Measurements from ENCODE around the gene INTS13. TPM values are rescaled to one million over a fixed set of nuclear protein-coding genes. Genes with fewer than 3 reads are reported as not detected.

Gene INTS13
- total and polyA plus RNA-seq, 2 of the 4 experiments (the other 2 are of a cell fraction) = 9.9 to 31.9 TPM

DNA sequence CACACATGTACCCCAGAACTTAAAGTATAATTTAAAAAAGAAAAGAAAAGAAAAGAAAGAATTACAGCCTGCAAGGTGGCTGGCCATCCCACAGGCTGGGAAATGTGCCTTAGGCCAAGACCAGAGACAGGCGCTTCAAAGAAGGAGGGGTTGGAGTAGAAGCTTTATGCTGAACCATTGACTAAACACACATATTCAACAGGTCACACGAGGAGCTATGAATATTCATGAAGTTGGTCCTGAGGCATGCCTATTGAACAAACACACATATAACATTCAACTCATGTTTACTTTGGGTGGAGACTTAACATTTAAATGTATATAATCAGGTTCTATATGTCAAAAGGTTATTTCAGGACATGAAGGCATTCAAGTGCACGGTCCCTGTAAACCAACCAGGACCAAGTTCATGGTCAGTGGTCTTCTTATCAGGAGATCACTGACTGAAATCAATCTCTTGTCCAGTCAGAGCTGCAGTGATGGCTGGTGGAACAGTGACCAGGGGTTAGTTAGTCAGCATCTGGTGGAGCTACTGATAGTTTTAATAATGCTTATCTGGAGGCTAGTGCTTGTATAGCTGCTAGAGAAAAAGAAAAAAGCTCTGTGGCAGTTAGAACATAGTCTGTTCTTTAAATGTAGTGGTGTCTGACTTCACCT lies 69.2 kb downstream of the INTS13 start:
- ATAC-seq (ENCODE audit: low read depth) = no peak
- H3K4ac ChIP-seq (ENCODE audit: low read depth, low read length) = no peak overlapping the region
- no peak for DNase-seq
- no TSS peak for BruUV-seq (replicated peaks)
- no peak overlapping the region for H4K5ac ChIP-seq (ENCODE audit: low read depth, low read length)
- H3K56ac ChIP-seq (ENCODE audit: extremely low read depth, insufficient read depth, low read length) = no peak overlapping the region
- H3K9ac ChIP-seq (ENCODE audit: low read depth, low read length) = no peak overlapping the region
- no peak overlapping the region for H2BK15ac ChIP-seq (ENCODE audit: low read depth, low read length)
- no peak overlapping the region for H4K91ac ChIP-seq (ENCODE audit: insufficient read depth, low read depth, low read length)
- WGBS, 2 experiments (ENCODE audit: extremely low coverage in 2 of 2, insufficient read length in 1 of 2) = no CpG with 5 or more reads among the region's 3 CpGs
- H2BK20ac ChIP-seq (ENCODE audit: low read depth, low read length) = no peak overlapping the region
- no peak overlapping the region for H2BK120ac ChIP-seq (ENCODE audit: low read depth, low read length)
- dilution Hi-C loops (cut with HindIII; ENCODE audit: low sequenced_read_pairs, unreplicated experiment) = no loop called here
- ChIA-PET POLR2A (ENCODE audit: unreplicated experiment) (interaction anchor here (0.5 kb wide), 1 partner anchor 738 kb away, joined by 4 read pairs; no protein-coding TSS in a partner anchor), CTCF (no interaction called here)
- H2BK5ac ChIP-seq (ENCODE audit: low read depth, low read length, poor library complexity, severe bottlenecking) = no peak overlapping the region
- intact Hi-C loops (cut with micrococcal nuclease) = no loop called here
- H3K9me3 ChIP-seq (ENCODE audit: control insufficient read depth, insufficient read depth, low read length) = no peaks in the 10 kb centered on the region
- no peaks in the 10 kb centered on the region for H3K79me1 ChIP-seq (ENCODE audit: low read depth in 1 of 2, low read length in 2 of 2)
- H3K18ac ChIP-seq (ENCODE audit: low read depth, low read length) = no peak overlapping the region
- H3K4me3 ChIP-seq (ENCODE audit: insufficient read depth, low read depth, low read length) = no peak overlapping the region
- H4K8ac ChIP-seq (ENCODE audit: low read depth in 2 of 2, low read length in 2 of 2) = no peak overlapping the region
- TF ChIP-seq POLR2A (IDR thresholded peaks at IDR 0.05; ENCODE audit: low read depth, low read length) (no peak), FOS (IDR thresholded peaks at IDR 0.05; ENCODE audit: low read depth, low read length) (no peak), CHD1 (IDR thresholded peaks at IDR 0.05; ENCODE audit: low read depth, low read length) (no peak), CEBPB (IDR thresholded peaks at IDR 0.05; ENCODE audit: low read depth, low read length) (no peak), RCOR1 (IDR thresholded peaks at IDR 0.05; ENCODE audit: insufficient replicate concordance, low read length) (no peak), RAD21 (IDR thresholded peaks at IDR 0.05; ENCODE audit: low read length) (no peak), BHLHE40 (IDR thresholded peaks at IDR 0.05; ENCODE audit: low read depth, low read length) (no peak)
- TF ChIP-seq, protein P1, sequence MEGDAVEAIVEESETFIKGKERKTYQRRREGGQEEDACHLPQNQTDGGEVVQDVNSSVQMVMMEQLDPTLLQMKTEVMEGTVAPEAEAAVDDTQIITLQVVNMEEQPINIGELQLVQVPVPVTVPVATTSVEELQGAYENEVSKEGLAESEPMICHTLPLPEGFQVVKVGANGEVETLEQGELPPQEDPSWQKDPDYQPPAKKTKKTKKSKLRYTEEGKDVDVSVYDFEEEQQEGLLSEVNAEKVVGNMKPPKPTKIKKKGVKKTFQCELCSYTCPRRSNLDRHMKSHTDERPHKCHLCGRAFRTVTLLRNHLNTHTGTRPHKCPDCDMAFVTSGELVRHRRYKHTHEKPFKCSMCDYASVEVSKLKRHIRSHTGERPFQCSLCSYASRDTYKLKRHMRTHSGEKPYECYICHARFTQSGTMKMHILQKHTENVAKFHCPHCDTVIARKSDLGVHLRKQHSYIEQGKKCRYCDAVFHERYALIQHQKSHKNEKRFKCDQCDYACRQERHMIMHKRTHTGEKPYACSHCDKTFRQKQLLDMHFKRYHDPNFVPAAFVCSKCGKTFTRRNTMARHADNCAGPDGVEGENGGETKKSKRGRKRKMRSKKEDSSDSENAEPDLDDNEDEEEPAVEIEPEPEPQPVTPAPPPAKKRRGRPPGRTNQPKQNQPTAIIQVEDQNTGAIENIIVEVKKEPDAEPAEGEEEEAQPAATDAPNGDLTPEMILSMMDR (conservative IDR thresholded peaks at IDR 0.05; ENCODE audit: low read depth, low read length) = no peak
- H3K4me1 ChIP-seq (ENCODE audit: control insufficient read depth, insufficient read depth, low read length) = no peaks in the 10 kb centered on the region
- no peak overlapping the region for H3K4me2 ChIP-seq (ENCODE audit: low read depth, low read length)
- H3K14ac ChIP-seq (replicated peaks; ENCODE audit: low read depth, low read length) = no peak overlapping the region
- in situ Hi-C loops (cut with MboI; ENCODE audit: low sequenced_read_pairs) = no loop called here
- peaks cover 9% of the 10 kb centered on the region for H3K27me3 ChIP-seq (ENCODE audit: control insufficient read depth, insufficient read depth, low read length)
- no peak overlapping the region for H2AK9ac ChIP-seq (replicated peaks; ENCODE audit: low read depth, low read length, poor library complexity)
- no peak overlapping the region for H3K23ac ChIP-seq (ENCODE audit: low read depth, low read length)
- H2AK5ac ChIP-seq (ENCODE audit: low read depth, low read length) = no peak overlapping the region
- H2AFZ ChIP-seq (replicated peaks; ENCODE audit: low read length, poor library complexity) = no peak overlapping the region
- no peaks in the 10 kb centered on the region; the same call in 1 of the 2 replicates for H3K9me1 ChIP-seq (ENCODE audit: insufficient read depth, low read length)
- no peaks in the 10 kb centered on the region for H3K36me3 ChIP-seq (ENCODE audit: control insufficient read depth, insufficient read depth, low read length)
- no peaks in the 10 kb centered on the region for H4K20me1 ChIP-seq (ENCODE audit: insufficient read depth, low read length)
- H3K27ac ChIP-seq (ENCODE audit: insufficient read depth, low read length) = no peak overlapping the region

All from IMR-90 (cell line).